Astrocyte of the cerebellum (primary cell): Measurements from ENCODE around the gene SPANXN2.
"Not testable (repeated sequence)": the region's sequence is repeated elsewhere in the genome, so short reads cannot be mapped to it uniquely, and the experiment has no call there.

Source experiments
- DNase-seq: peaks from one replicate; pipeline ENCODE4 v3.0.0-alpha.2; 2011; ENCODE audit warnings: low read depth
- H3K4me3 ChIP-seq: 2 replicates; pipeline ENCODE4 v1.5.1; 2011; ENCODE audit warnings: mild to moderate bottlenecking, low read depth, low read length, moderate library complexity
- CTCF ChIP-seq: IDR thresholded peaks from 2 replicates; pipeline ENCODE4 v1.5.1; 2012; ENCODE audit warnings: low read length, low read depth, moderate library complexity, mild to moderate bottlenecking; ENCODE audit errors: missing control alignments
- in situ Hi-C: cut with HindIII; loops from 2 replicates; pipeline ENCODE4 v1.10.0; 2017; ENCODE audit warnings: low sequenced_read_pairs

The SPANXN2 gene

GRCh38 chrX:143720652-143721051 is at the start of gene SPANXN2:
Gene SPANXN2, minus strand, starts transcription at chrX:143720752. Its CDS starts 84 bp downstream, at chrX:143720668.
- H3K4me3 ChIP-seq, DNase-seq, in situ Hi-C loops: not testable (repeated sequence)

GRCh38 chrX:143768976-143769375 is 48.4 kb upstream of the SPANXN2 start:
- no peak for DNase-seq
- no peak for TF ChIP-seq CTCF
- in situ Hi-C loops, result no loop called here
- H3K4me3 ChIP-seq, result no peak overlapping the region

GRCh38 chrX:143767789-143768188 is 47.2 kb upstream of the SPANXN2 start:
- H3K4me3 ChIP-seq, in situ Hi-C loops: not testable (repeated sequence)

GRCh38 chrX:143757887-143758286 is 37.3 kb upstream of the SPANXN2 start:
- H3K4me3 ChIP-seq, result no peak overlapping the region
- in situ Hi-C loops, result no loop called here
- TF ChIP-seq CTCF, result no peak
- no peak for DNase-seq

More at GRCh38 chrX:143767789-143768188, 47.2 kb upstream of the SPANXN2 start:
- DNase-seq, result not testable (repeated sequence)

- no peak for DNase-seq
- TF ChIP-seq CTCF, result no peak
- in situ Hi-C loops, result no loop called here
- H3K4me3 ChIP-seq, result no peak overlapping the region
Observed at GRCh38 chrX:143757375-143757774, 36.8 kb upstream of the SPANXN2 start.

GRCh38 chrX:143754183-143754582 is 33.6 kb upstream of the SPANXN2 start:
- no peak overlapping the region for H3K4me3 ChIP-seq
- in situ Hi-C loops, result no loop called here
- no peak for TF ChIP-seq CTCF
- DNase-seq, result no peak

GRCh38 chrX:143733866-143734265 is 13.3 kb upstream of the SPANXN2 start:
- TF ChIP-seq CTCF, result no peak
- in situ Hi-C loops, result no loop called here
- DNase-seq, result no peak
- no peak overlapping the region for H3K4me3 ChIP-seq

- no peak for TF ChIP-seq CTCF
- no peak for DNase-seq
- H3K4me3 ChIP-seq, result no peak overlapping the region
- in situ Hi-C loops, result no loop called here
Observed at GRCh38 chrX:143726296-143726695, 5.7 kb upstream of the SPANXN2 start.
